Measurements from ENCODE around the gene KCNS1. TPM values are rescaled to one million over a fixed set of nuclear protein-coding genes. Genes with fewer than 3 reads are reported as not detected.

The KCNS1 gene
- total and polyA plus RNA-seq, 11 donors, result 0.07 to 0.38 (median 0.14) TPM; not detected in 8

- intact Hi-C loops (cut with DNase I), result no loop called here
- TF ChIP-seq CTCF (IDR thresholded peaks at IDR 0.05) (no peak), POLR2A (IDR thresholded peaks at IDR 0.05) (no peak)
- H3K36me3 ChIP-seq, result peaks cover 0 to 70% (median 25%) of the 10 kb centered on the region in 9 donors
These were observed 28.9 kb downstream of the KCNS1 start for GRCh38 chr20:45072066-45072465.

GRCh38 chr20:45070932-45071632 is 29.8 kb downstream of the KCNS1 start:
- TF ChIP-seq POLR2A (IDR thresholded peaks at IDR 0.05) (no peak), CTCF (IDR thresholded peaks at IDR 0.05) (no peak)
- no peaks in the 10 kb centered on the region for H3K27me3 ChIP-seq
- H3K9me3 ChIP-seq, result no peaks in the 10 kb centered on the region
- peaks cover 0 to 69% (median 15%) of the 10 kb centered on the region in 9 donors for H3K36me3 ChIP-seq
- ATAC-seq (no peak), DNase-seq (no peak)
- WGBS, 4 donors, result 94 to 97% (median 96%) methylated on average over 6 of the region's 6 CpGs
- H3K4me1 ChIP-seq, result no peaks in the 10 kb centered on the region
- no peak overlapping the region for H3K27ac ChIP-seq
- no peak overlapping the region for H3K4me3 ChIP-seq
- intact Hi-C loops (cut with DNase I), result no loop called here

More at GRCh38 chr20:45072066-45072465, 28.9 kb downstream of the KCNS1 start:
- H3K27me3 ChIP-seq, result no peaks in the 10 kb centered on the region
- no peak for DNase-seq
- H3K4me1 ChIP-seq, result no peaks in the 10 kb centered on the region
- 91 to 100% (median 94%) methylated on average over 1 of the region's 1 CpG for WGBS, 4 donors
- no peak for ATAC-seq
- H3K9me3 ChIP-seq, result no peaks in the 10 kb centered on the region
- no peak overlapping the region for H3K4me3 ChIP-seq
- H3K27ac ChIP-seq, result no peak overlapping the region

GRCh38 chr20:45069261-45069660 is 31.7 kb downstream of the KCNS1 start:
- intact Hi-C loops (cut with DNase I), result no loop called here
- WGBS, 4 donors, result 86 to 100% (median 89%) methylated on average over 1 of the region's 1 CpG
- no peak overlapping the region for H3K4me3 ChIP-seq
- no peaks in the 10 kb centered on the region for H3K4me1 ChIP-seq
- no peak for ATAC-seq
- H3K36me3 ChIP-seq, result peaks cover 0 to 51% (median 0%) of the 10 kb centered on the region in 9 donors
- TF ChIP-seq POLR2A (IDR thresholded peaks at IDR 0.05), result no peak
- no peak for TF ChIP-seq CTCF (IDR thresholded peaks at IDR 0.05)
- H3K27ac ChIP-seq, result no peak overlapping the region
- no peak for DNase-seq
- no peaks in the 10 kb centered on the region for H3K27me3 ChIP-seq
- H3K9me3 ChIP-seq, result no peaks in the 10 kb centered on the region

GRCh38 chr20:45067558-45067957 is 33.4 kb downstream of the KCNS1 start:
- no peak for ATAC-seq
- Histone ChIP-seq H3K36me3 (peaks cover 0 to 37% (median 0%) of the 10 kb centered on the region in 9 donors), H3K27ac (no peak overlapping the region), H3K4me1 (no peaks in the 10 kb centered on the region), H3K27me3 (no peaks in the 10 kb centered on the region), H3K4me3 (no peak overlapping the region), H3K9me3 (no peaks in the 10 kb centered on the region)
- TF ChIP-seq CTCF (IDR thresholded peaks at IDR 0.05) (no peak), POLR2A (IDR thresholded peaks at IDR 0.05) (no peak)
- WGBS, 4 donors, result 87 to 93% (median 90%) methylated on average over 2 of the region's 2 CpGs
- intact Hi-C loops (cut with DNase I), result no loop called here
- DNase-seq, result no peak

Data from heart left ventricle (tissue), 16 donors.